Measurements from ENCODE around the gene ZNF747.
A peak's percentile ranks its signal among the peaks of the same experiment; 100 is the strongest.
"Not testable (repeated sequence)": the region's sequence is repeated elsewhere in the genome, so short reads cannot be mapped to it uniquely, and the experiment has no call there.

ZNF747 gene

GRCh38 chr16:30533748-30534367 is 800 bp downstream of the ZNF747 start:
- DNase-seq (ENCODE audit: low spot score): no peak

- DNase-seq (ENCODE audit: low spot score): no peak
Observed at GRCh38 chr16:30533146-30533522, 1.5 kb downstream of the ZNF747 start.

DNA sequence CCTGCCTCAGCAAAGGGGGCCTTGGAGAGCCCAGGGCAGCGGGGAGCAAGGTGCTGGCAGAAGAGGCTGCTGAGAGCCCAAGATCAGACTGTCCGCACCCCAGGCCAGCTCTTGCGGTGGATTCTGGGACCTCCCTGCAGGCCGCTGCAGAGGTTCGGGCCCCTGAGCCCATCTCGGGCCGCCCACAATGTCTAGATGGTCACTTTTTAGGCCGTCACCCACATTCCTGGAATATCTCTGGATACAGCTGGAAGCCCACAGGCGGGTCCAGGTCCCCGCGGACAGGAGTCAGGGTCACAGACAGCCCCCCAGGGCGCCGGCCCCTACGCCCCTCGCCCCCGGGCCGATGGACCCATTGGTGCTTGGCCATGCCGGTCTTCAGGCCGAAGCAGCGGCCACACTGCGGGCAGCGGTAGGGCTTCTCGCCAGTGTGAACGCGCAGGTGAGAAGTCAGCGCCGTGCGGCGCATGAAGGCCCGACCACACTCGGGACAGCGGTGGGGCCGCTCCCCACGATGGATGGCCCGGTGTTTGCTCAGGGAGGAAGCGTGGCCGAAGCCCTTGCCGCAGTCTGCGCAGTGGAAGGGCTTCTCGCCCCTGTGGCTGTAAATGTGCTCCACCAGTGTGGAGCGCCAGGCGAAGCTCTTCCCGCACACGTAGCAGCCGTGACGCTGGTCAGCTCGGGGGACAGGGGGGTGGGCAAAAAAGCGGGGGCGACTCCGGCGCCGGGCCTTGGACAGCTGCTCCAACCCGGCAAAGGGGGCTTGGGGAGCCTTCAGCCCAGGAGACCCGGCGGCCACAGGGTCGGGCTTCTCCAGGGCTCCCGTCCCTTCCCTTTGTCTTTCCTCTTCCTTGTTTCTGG is 2.1 kb downstream of the ZNF747 start:
- no peak for DNase-seq (ENCODE audit: low spot score)

DNA sequence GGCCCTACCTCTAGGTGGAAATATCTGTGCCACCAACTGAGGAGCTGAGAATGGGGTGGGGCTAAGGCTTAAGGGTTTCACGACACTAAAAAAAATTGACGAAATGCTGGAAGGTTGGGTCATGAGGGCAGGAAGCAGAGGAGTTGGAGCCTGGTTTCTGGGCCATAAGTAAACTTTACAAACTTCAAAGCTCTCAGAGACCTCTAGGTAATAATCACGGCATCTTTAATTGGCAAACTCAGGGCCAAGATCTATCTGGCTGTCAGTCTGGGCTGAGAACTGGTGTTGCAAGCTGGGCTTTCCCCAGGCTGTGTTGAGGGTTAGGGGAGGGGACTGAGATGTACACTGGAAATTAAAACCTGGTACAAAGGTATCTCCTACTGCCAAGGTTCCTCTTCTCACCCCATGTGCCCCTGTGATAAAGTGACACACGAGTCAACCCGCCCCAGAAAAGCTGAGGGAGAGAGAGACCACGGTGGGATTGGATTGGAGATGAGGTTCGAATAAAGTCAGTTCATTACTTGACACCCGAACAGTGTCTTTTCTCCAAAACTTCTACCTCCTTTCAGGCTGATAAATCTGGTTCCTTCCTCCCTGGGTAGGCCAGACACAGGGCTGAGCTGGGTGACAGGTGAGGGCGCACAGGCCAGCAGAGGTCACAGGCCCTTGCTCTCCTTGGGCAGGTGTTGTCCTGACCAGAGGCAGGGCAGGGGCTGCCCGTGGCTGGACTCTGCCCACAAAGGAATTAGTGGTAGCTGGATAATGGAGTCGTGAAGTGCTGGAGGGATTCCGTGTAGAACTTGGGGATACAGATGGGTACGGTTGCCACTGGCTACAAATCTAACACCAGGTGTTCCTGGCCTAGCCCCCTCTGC is 4.3 kb downstream of the ZNF747 start:
- DNase-seq (ENCODE audit: low spot score): no peak

- no peak for DNase-seq (ENCODE audit: low spot score)
Observed at GRCh38 chr16:30528799-30529457, 5.7 kb downstream of the ZNF747 start.

- no peak for DNase-seq (ENCODE audit: low spot score)
Observed at GRCh38 chr16:30527635-30528178, 7.0 kb downstream of the ZNF747 start.

GRCh38 chr16:30526823-30527634 is 7.6 kb downstream of the ZNF747 start:
- peak; percentile 99 for DNase-seq (ENCODE audit: low spot score)

DNA sequence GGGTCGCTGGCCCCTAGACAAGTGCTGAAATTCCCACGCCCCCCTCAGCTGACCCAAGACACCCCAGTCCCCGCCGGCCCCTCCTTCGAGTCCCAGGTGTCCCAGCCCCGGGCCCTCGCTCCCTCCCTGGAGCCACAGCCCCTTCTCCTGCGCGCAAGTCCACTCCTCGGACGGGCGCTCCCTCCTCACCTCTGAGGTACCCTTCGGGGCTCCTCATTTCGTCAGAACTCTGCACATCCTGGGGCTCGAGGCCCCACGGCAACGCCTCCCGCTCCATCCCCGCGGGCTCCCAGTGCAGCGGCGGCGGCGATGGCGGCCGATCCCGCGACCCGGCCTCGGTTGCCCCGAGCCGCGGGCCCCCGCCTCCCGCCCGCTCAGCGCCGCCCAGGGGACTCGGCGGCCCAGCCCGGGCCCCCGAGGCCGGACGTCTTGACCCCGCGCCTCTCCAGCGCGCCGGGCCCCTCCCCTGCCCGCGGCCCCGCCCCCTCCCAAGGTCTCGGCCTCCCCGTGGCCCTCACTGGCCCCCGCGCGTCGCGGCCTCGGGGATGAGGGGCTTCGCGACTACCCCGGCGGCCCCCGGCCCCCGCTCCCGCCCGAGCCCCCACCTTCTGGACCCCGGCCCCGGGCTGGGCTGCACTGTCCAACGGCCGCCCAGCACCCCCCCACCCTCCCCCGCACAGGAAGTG is 8.4 kb downstream of the ZNF747 start, which contains the start of gene ZNF768:
TSS of gene ZNF768 (minus strand) at position 430 of the 686 bp plus-strand sequence. CDS start at position 277, 153 bp downstream.
- peak; percentile 90 for DNase-seq (ENCODE audit: low spot score)

GRCh38 chr16:30525844-30526136 is 8.9 kb downstream of the ZNF747 start:
- no peak for DNase-seq (ENCODE audit: low spot score)

- DNase-seq (ENCODE audit: low spot score): no peak
Observed at GRCh38 chr16:30524575-30525568, 9.8 kb downstream of the ZNF747 start.

- DNase-seq (ENCODE audit: low spot score): no peak
Observed at GRCh38 chr16:30523768-30524574, 10.7 kb downstream of the ZNF747 start.

DNA sequence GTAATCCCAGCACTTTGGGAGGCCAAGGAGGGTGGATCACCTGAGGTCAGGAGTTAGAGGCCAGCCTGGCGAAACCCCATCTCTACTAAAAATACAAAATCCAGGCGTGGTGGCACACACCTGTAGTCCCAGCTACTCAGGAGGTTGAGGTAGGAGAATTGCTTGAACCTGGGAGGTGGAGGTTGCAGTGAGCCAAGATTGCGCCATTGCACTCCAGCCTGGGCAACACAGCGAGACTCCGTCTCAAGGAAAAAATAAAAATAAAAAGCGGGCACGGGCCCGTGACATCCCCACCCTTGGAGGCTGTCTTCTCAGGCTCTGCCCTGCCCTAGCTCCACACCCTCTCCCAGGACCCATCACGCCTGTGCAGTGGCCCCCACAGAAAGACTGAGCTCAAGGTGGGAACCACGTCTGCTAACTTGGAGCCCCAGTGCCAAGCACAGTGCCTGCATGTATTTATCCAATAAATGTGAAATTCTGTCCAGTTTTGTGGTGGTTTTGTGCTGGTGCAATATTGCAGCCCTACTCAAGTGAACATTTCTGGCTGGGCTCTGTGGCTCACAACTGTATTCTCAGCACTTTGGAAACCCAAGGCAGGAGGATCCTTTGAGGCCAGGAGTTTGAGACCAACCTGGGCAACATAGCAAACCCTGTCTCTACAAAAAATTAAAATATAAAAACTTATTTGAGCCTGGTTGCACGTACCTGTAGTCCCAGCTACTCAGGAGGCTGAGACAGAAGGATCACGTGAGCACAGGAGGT is 11.8 kb downstream of the ZNF747 start:
- not testable (repeated sequence) for DNase-seq (ENCODE audit: low spot score)

GRCh38 chr16:30521873-30522641 is 12.6 kb downstream of the ZNF747 start:
- DNase-seq (ENCODE audit: low spot score): no peak

- no peak for DNase-seq (ENCODE audit: low spot score)
Observed at GRCh38 chr16:30521476-30521872, 13.2 kb downstream of the ZNF747 start.

DNA sequence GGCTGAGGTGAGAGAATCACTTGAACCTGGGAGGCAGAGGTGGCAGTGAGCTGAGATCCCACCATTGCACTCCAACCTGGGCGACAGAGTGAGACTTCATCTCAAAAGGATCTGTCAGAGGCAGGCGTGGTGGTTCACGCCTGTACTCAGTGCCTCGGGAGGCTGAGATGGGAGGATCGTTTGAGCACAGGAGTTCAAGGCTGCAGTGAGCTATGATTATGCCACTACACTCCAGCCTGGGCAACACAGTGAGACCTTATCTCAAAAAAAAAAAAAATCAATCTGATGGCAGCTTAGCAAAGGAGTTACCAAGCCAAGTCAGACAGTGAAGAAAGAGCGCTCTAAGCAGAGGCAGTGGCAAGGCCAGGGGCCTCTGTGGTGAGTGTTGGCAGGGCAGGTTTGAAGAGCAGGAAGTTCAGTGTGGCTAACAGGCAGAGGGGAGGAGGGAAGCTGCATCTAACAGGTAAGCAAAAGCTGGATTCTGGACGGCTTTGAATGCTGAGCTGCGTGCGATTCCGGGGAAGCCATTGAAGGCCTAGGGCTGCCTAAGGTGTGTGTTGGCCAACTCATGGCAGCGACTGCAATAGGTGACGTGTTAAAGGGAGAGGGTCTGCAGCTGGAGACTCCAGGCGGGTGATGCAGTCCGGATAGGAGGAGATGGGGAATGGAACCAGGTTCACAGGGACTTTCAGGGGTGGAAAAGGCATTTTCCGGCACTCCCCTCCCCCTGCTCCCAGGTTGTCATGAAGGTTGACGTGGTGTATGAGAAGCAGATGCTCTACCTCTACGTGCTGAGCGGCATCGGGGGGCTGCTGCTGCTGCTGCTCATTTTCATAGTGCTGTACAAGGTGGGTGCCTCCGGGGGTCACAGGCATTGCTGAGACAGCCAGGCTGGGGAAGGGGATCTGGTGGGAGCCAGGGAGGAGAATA is 15.3 kb downstream of the ZNF747 start:
- DNase-seq (ENCODE audit: low spot score): no peak

GRCh38 chr16:30518552-30518951 is 16.1 kb downstream of the ZNF747 start:
- DNase-seq (ENCODE audit: low spot score): no peak
